Measurements from ENCODE around the gene SNRPF.

SNRPF gene

GRCh38 chr12:95848575-95849388, 10.0 kb upstream of the SNRPF start:
- Histone ChIP-seq H3K9ac (ENCODE audit: low read length) (no peak overlapping the region), H3K4me2 (ENCODE audit: low read depth, low read length, poor library complexity, severe bottlenecking) (no peak overlapping the region), H3K36me3 (ENCODE audit: low read length) (no peaks in the 10 kb centered on the region), H3K27ac (ENCODE audit: low read depth, low read length) (no peak overlapping the region), H4K20me1 (ENCODE audit: low read depth, low read length) (no peaks in the 10 kb centered on the region), H3K27me3 (ENCODE audit: low read length) (no peaks in the 10 kb centered on the region), H3K9me3 (ENCODE audit: insufficient read depth, low read length) (no peaks in the 10 kb centered on the region), H3K9me2 (replicated peaks; ENCODE audit: insufficient read depth, low read length) (no peaks in the 10 kb centered on the region), H2AFZ (ENCODE audit: low read depth, low read length, severe bottlenecking) (no peak overlapping the region), H3K4me3 (ENCODE audit: insufficient read depth, low read length, poor library complexity, severe bottlenecking) (no peak overlapping the region), H3K79me2 (ENCODE audit: insufficient read depth, low read length) (no peaks in the 10 kb centered on the region), H3F3A (ENCODE audit: insufficient read depth) (no peaks in the 10 kb centered on the region)
- TF ChIP-seq CTCF (IDR thresholded peaks at IDR 0.05; ENCODE audit: insufficient read depth, low read length, poor library complexity, severe bottlenecking) (no peak), EZH2phosphoT487 (conservative IDR thresholded peaks at IDR 0.05; ENCODE audit: low read length) (no peak)

GRCh38 chr12:95851606-95852005, 7.1 kb upstream of the SNRPF start:
- TF ChIP-seq CTCF (IDR thresholded peaks at IDR 0.05; ENCODE audit: insufficient read depth, low read length, poor library complexity, severe bottlenecking) = no peak
- no peak for TF ChIP-seq EZH2phosphoT487 (conservative IDR thresholded peaks at IDR 0.05; ENCODE audit: low read length)
- Histone ChIP-seq H2AFZ (ENCODE audit: low read depth, low read length, severe bottlenecking) (no peak overlapping the region), H3K79me2 (ENCODE audit: insufficient read depth, low read length) (no peaks in the 10 kb centered on the region), H3K36me3 (ENCODE audit: low read length) (no peaks in the 10 kb centered on the region), H3F3A (ENCODE audit: insufficient read depth) (no peaks in the 10 kb centered on the region), H3K27me3 (ENCODE audit: low read length) (no peaks in the 10 kb centered on the region), H3K9me3 (ENCODE audit: insufficient read depth, low read length) (no peaks in the 10 kb centered on the region), H3K9me2 (replicated peaks; ENCODE audit: insufficient read depth, low read length) (no peaks in the 10 kb centered on the region), H4K20me1 (ENCODE audit: low read depth, low read length) (no peaks in the 10 kb centered on the region), H3K9ac (ENCODE audit: low read length) (no peak overlapping the region), H3K27ac (ENCODE audit: low read depth, low read length) (no peak overlapping the region), H3K4me2 (ENCODE audit: low read depth, low read length, poor library complexity, severe bottlenecking) (no peak overlapping the region), H3K4me3 (ENCODE audit: insufficient read depth, low read length, poor library complexity, severe bottlenecking) (no peak overlapping the region)

GRCh38 chr12:95852133-95852532, 6.6 kb upstream of the SNRPF start:
- Histone ChIP-seq H3K27ac (ENCODE audit: low read depth, low read length) (no peak overlapping the region), H3F3A (ENCODE audit: insufficient read depth) (no peaks in the 10 kb centered on the region), H3K27me3 (ENCODE audit: low read length) (no peaks in the 10 kb centered on the region), H4K20me1 (ENCODE audit: low read depth, low read length) (no peaks in the 10 kb centered on the region), H3K4me3 (ENCODE audit: insufficient read depth, low read length, poor library complexity, severe bottlenecking) (no peak overlapping the region), H3K79me2 (ENCODE audit: insufficient read depth, low read length) (no peaks in the 10 kb centered on the region), H3K9ac (ENCODE audit: low read length) (no peak overlapping the region), H2AFZ (ENCODE audit: low read depth, low read length, severe bottlenecking) (no peak overlapping the region), H3K9me2 (replicated peaks; ENCODE audit: insufficient read depth, low read length) (no peaks in the 10 kb centered on the region), H3K36me3 (ENCODE audit: low read length) (no peaks in the 10 kb centered on the region), H3K9me3 (ENCODE audit: insufficient read depth, low read length) (no peaks in the 10 kb centered on the region), H3K4me2 (ENCODE audit: low read depth, low read length, poor library complexity, severe bottlenecking) (no peak overlapping the region)
- no peak for TF ChIP-seq EZH2phosphoT487 (conservative IDR thresholded peaks at IDR 0.05; ENCODE audit: low read length)
- no peak for TF ChIP-seq CTCF (IDR thresholded peaks at IDR 0.05; ENCODE audit: insufficient read depth, low read length, poor library complexity, severe bottlenecking)
